Measurements from ENCODE around the gene SSTR4.

SSTR4 gene

GRCh38 chr20:23007462-23007861 is 27.6 kb upstream of the SSTR4 start:
- Histone ChIP-seq H3K79me2 (ENCODE audit: insufficient read depth, low read length) (no peaks in the 10 kb centered on the region), H3K4me1 (ENCODE audit: insufficient read depth, low read length, poor library complexity, severe bottlenecking) (no peaks in the 10 kb centered on the region), H3K27me3 (ENCODE audit: insufficient read depth, low read length, poor library complexity, severe bottlenecking) (no peaks in the 10 kb centered on the region), H2AFZ (ENCODE audit: low read length) (no peak overlapping the region), H3K36me3 (ENCODE audit: insufficient read depth, low read length) (no peaks in the 10 kb centered on the region), H3K9ac (ENCODE audit: low read depth, low read length, poor library complexity, severe bottlenecking) (no peak overlapping the region), H4K20me1 (ENCODE audit: insufficient read depth, low read length, poor library complexity, severe bottlenecking) (no peaks in the 10 kb centered on the region), H3K9me2 (replicated peaks; ENCODE audit: low read depth, low read length) (no peaks in the 10 kb centered on the region), H3F3A (ENCODE audit: low read depth) (no peaks in the 10 kb centered on the region), H3K4me2 (ENCODE audit: low read depth, low read length, poor library complexity, severe bottlenecking) (no peak overlapping the region), H3K9me3 (ENCODE audit: insufficient read depth, low read depth, low read length) (no peaks in the 10 kb centered on the region), H3K4me3 (ENCODE audit: low read length, poor library complexity, severe bottlenecking) (no peak overlapping the region)
- TF ChIP-seq EZH2phosphoT487 (IDR thresholded peaks at IDR 0.05; ENCODE audit: borderline replicate concordance) (no peak), CTCF (conservative IDR thresholded peaks at IDR 0.05; ENCODE audit: low read length) (no peak)

- Histone ChIP-seq H3F3A (ENCODE audit: low read depth) (no peaks in the 10 kb centered on the region), H2AFZ (ENCODE audit: low read length) (no peak overlapping the region), H3K9me2 (replicated peaks; ENCODE audit: low read depth, low read length) (no peaks in the 10 kb centered on the region), H3K79me2 (ENCODE audit: insufficient read depth, low read length) (no peaks in the 10 kb centered on the region), H3K9ac (ENCODE audit: low read depth, low read length, poor library complexity, severe bottlenecking) (no peak overlapping the region), H3K36me3 (ENCODE audit: insufficient read depth, low read length) (no peaks in the 10 kb centered on the region), H3K4me3 (ENCODE audit: low read length, poor library complexity, severe bottlenecking) (no peak overlapping the region), H3K9me3 (ENCODE audit: insufficient read depth, low read depth, low read length) (no peaks in the 10 kb centered on the region), H4K20me1 (ENCODE audit: insufficient read depth, low read length, poor library complexity, severe bottlenecking) (no peaks in the 10 kb centered on the region), H3K4me1 (ENCODE audit: insufficient read depth, low read length, poor library complexity, severe bottlenecking) (no peaks in the 10 kb centered on the region), H3K27me3 (ENCODE audit: insufficient read depth, low read length, poor library complexity, severe bottlenecking) (no peaks in the 10 kb centered on the region), H3K4me2 (ENCODE audit: low read depth, low read length, poor library complexity, severe bottlenecking) (no peak overlapping the region)
- TF ChIP-seq EZH2phosphoT487 (IDR thresholded peaks at IDR 0.05; ENCODE audit: borderline replicate concordance): no peak
Measured at GRCh38 chr20:23007886-23008655, 27.0 kb upstream of the SSTR4 start.

GRCh38 chr20:23008667-23009066 is 26.4 kb upstream of the SSTR4 start:
- H3K4me1 ChIP-seq (ENCODE audit: insufficient read depth, low read length, poor library complexity, severe bottlenecking): no peaks in the 10 kb centered on the region

More at GRCh38 chr20:23008667-23009066, 26.4 kb upstream of the SSTR4 start:
- Histone ChIP-seq H3K9ac (ENCODE audit: low read depth, low read length, poor library complexity, severe bottlenecking) (no peak overlapping the region), H2AFZ (ENCODE audit: low read length) (no peak overlapping the region), H3K36me3 (ENCODE audit: insufficient read depth, low read length) (no peaks in the 10 kb centered on the region), H3K4me2 (ENCODE audit: low read depth, low read length, poor library complexity, severe bottlenecking) (no peak overlapping the region), H4K20me1 (ENCODE audit: insufficient read depth, low read length, poor library complexity, severe bottlenecking) (no peaks in the 10 kb centered on the region), H3K27me3 (ENCODE audit: insufficient read depth, low read length, poor library complexity, severe bottlenecking) (no peaks in the 10 kb centered on the region), H3F3A (ENCODE audit: low read depth) (no peaks in the 10 kb centered on the region), H3K9me2 (replicated peaks; ENCODE audit: low read depth, low read length) (no peaks in the 10 kb centered on the region), H3K9me3 (ENCODE audit: insufficient read depth, low read depth, low read length) (no peaks in the 10 kb centered on the region), H3K79me2 (ENCODE audit: insufficient read depth, low read length) (no peaks in the 10 kb centered on the region), H3K4me3 (ENCODE audit: low read length, poor library complexity, severe bottlenecking) (no peak overlapping the region)
- TF ChIP-seq EZH2phosphoT487 (IDR thresholded peaks at IDR 0.05; ENCODE audit: borderline replicate concordance): no peak
- TF ChIP-seq CTCF (conservative IDR thresholded peaks at IDR 0.05; ENCODE audit: low read length): no peak
